ENCODE results near the gene SOX1.

Gene SOX1

DNA sequence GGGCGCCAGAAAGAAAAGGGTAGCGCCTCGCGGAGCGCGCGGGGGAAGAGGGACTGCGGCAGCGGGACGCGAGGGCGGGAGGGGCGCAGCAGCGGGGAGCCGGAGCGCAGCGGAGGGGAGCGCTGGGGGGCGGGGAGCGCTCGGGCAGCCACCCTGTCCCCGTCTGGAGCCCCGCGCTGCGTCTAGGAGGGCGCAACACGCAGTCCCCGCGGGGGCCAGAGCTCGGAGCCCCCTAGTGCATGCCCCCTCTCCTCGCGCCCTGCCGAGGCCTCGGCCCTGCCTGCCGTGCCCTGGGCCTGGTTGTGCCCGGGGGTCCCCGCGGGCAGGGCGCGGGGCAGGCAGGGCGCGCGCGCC lies 37.9 kb downstream of the SOX1 start:
- no peak for TF ChIP-seq CTCF (IDR thresholded peaks at IDR 0.05; ENCODE audit: control insufficient read depth, extremely low read depth, insufficient read depth)
- DNase-seq (ENCODE audit: low read depth): no peak
- no peak overlapping the region for H3K4me3 ChIP-seq (ENCODE audit: low read depth, low read length)

- no peak overlapping the region for H3K4me3 ChIP-seq (ENCODE audit: low read depth, low read length)
- no peak for DNase-seq (ENCODE audit: low read depth)
- no peak for TF ChIP-seq CTCF (IDR thresholded peaks at IDR 0.05; ENCODE audit: control insufficient read depth, extremely low read depth, insufficient read depth)
Observed at GRCh38 chr13:112105244-112105681, 38.3 kb downstream of the SOX1 start.

GRCh38 chr13:112105892-112106291 lies 38.9 kb downstream of the SOX1 start:
- no peak overlapping the region for H3K4me3 ChIP-seq (ENCODE audit: low read depth, low read length)
- DNase-seq (ENCODE audit: low read depth): no peak
- TF ChIP-seq CTCF (IDR thresholded peaks at IDR 0.05; ENCODE audit: control insufficient read depth, extremely low read depth, insufficient read depth): no peak

DNA sequence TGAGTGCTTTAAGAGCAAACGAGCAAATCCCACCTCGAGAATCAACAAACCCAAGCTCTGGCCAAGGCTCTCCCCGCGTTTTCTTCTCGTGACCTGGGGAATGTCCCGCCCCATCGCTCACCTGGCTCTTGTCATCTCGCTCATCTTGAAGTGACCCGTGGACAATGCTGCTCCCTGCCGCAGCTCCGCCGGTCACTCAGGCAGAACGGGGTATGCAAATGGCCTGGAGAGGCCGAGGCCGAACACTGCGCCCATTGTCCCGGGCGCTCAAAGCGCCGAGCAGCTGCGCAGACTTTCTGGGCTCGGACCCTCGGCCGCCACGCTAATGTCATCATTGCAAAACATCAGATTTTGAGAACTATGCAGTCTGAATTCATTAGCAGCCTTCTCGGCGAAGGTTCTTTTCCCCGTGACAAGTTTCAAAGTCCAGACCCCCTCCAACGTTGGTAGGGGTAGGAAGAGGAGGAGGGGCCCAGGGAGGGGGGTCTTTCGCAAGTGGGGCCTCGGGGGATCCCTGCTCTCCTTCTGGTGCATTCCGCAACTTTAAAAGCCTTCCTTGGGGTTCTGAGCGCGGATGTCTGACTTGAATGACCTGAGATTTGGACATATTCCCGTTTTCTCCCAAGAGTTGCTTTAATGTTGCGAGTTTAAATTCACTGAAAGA lies 39.7 kb downstream of the SOX1 start:
- no peak for TF ChIP-seq CTCF (IDR thresholded peaks at IDR 0.05; ENCODE audit: control insufficient read depth, extremely low read depth, insufficient read depth)
- H3K4me3 ChIP-seq (ENCODE audit: low read depth, low read length): no peak overlapping the region

GRCh38 chr13:112107289-112107688 lies 40.3 kb downstream of the SOX1 start:
- no peak for TF ChIP-seq CTCF (IDR thresholded peaks at IDR 0.05; ENCODE audit: control insufficient read depth, extremely low read depth, insufficient read depth)
- no peak for DNase-seq (ENCODE audit: low read depth)
- H3K4me3 ChIP-seq (ENCODE audit: low read depth, low read length): no peak overlapping the region

More for the DNA sequence above, 39.7 kb downstream of the SOX1 start:
- DNase-seq (ENCODE audit: low read depth): no peak

DNA sequence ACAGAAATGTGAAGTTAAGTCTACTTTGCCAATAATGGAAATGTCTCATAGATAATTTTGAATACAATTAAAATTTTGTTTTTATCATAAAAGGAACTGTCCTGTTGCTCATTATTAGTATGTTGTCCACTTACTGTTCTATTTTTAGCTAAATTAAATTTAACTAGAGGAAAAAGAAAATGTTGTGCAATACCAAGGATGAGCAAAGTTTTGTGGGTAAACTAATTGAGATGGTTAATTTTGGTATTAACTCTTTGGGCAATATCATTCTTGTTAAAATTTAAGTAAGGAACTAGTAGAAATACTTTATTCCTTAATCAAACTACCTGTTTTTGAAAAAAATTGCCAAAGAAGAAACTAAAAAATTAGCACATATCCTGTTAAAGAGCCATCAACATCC lies 43.5 kb downstream of the SOX1 start:
- H3K4me3 ChIP-seq (ENCODE audit: low read depth, low read length): no peak overlapping the region
- DNase-seq (ENCODE audit: low read depth): no peak

More for the DNA sequence above, 43.5 kb downstream of the SOX1 start:
- TF ChIP-seq CTCF (IDR thresholded peaks at IDR 0.05; ENCODE audit: control insufficient read depth, extremely low read depth, insufficient read depth): no peak
